ENCODE data around the gene GRM4.

- TF ChIP-seq CTCF (IDR thresholded peaks at IDR 0.05): no peak
- no peak for TF ChIP-seq POLR2A (IDR thresholded peaks at IDR 0.05)
Observed at GRCh38 chr6:33996120-33996475, 149.8 kb downstream of the GRM4 start.

Measured in uterus (tissue), 2 donors.